GM23248 (cell line): ENCODE results near the gene KLHDC4. TPM values are rescaled to one million over a fixed set of nuclear protein-coding genes. Genes with fewer than 3 reads are reported as not detected.
A peak's percentile ranks its signal among the peaks of the same experiment; 100 is the strongest.
"Not testable (repeated sequence)": the region's sequence is repeated elsewhere in the genome, so short reads cannot be mapped to it uniquely, and the experiment has no call there.

ENCODE experiments used
- DNase-seq: peaks from one replicate; pipeline ENCODE4 v3.0.0-alpha.2; 2015
- H2AFZ ChIP-seq: fragments of 200-600 bp; sonication (generic); 2 replicates; pipeline ENCODE4 v1.6.1; 2016; ENCODE audit warnings: antibody characterized with exemption
- H3F3A ChIP-seq: fragments of 200-600 bp; sonication (generic); 2 replicates; pipeline ENCODE4 v1.6.1; 2016; ENCODE audit warnings: mild to moderate bottlenecking, antibody characterized with exemption, mixed run types; ENCODE audit not compliant: insufficient read depth
- H3K27ac ChIP-seq: fragments of 200-600 bp; sonication (generic); 2 replicates; pipeline ENCODE4 v1.5.1; 2016; ENCODE audit warnings: mild to moderate bottlenecking
- H3K27me3 ChIP-seq: fragments of 200-600 bp; sonication (generic); replicated peaks from 2 replicates; pipeline ENCODE4 v1.6.1; 2016; ENCODE audit warnings: mild to moderate bottlenecking; ENCODE audit not compliant: insufficient read depth
- H3K36me3 ChIP-seq: fragments of 200-600 bp; sonication (generic); 2 replicates; pipeline ENCODE4 v1.6.1; 2016; ENCODE audit warnings: low read depth, mild to moderate bottlenecking
- H3K4me1 ChIP-seq: fragments of 200-600 bp; sonication (generic); 2 replicates; pipeline ENCODE4 v1.6.1; 2016; ENCODE audit warnings: mild to moderate bottlenecking; ENCODE audit not compliant: insufficient read depth
- H3K4me2 ChIP-seq: fragments of 200-600 bp; sonication (generic); one replicate; pipeline ENCODE4 v1.6.1; 2016; ENCODE audit warnings: mild to moderate bottlenecking; ENCODE audit not compliant: unreplicated experiment
- H3K4me3 ChIP-seq: fragments of 200-600 bp; sonication (generic); 2 replicates; pipeline ENCODE4 v1.5.1; 2016; ENCODE audit warnings: mild to moderate bottlenecking
- H3K79me2 ChIP-seq: fragments of 200-600 bp; sonication (generic); 2 replicates; pipeline ENCODE4 v1.6.1; 2016; ENCODE audit warnings: mild to moderate bottlenecking; ENCODE audit not compliant: insufficient read depth
- H3K9ac ChIP-seq: fragments of 200-600 bp; sonication (generic); 2 replicates; pipeline ENCODE4 v1.6.1; 2016; ENCODE audit warnings: mild to moderate bottlenecking
- H3K9me2 ChIP-seq: fragments of 200-600 bp; sonication (generic); 2 replicates; pipeline ENCODE4 v1.6.1; 2016; ENCODE audit warnings: mixed run types, mild to moderate bottlenecking, moderate library complexity; ENCODE audit not compliant: insufficient read depth
- H3K9me3 ChIP-seq: fragments of 200-600 bp; sonication (generic); one replicate; pipeline ENCODE4 v1.6.1; 2017; ENCODE audit warnings: low read depth
- H4K20me1 ChIP-seq: fragments of 200-600 bp; sonication (generic); 2 replicates; pipeline ENCODE4 v1.6.0; 2016; ENCODE audit not compliant: insufficient read depth
- EZH2 ChIP-seq: fragments of 200-600 bp; sonication (generic); IDR thresholded peaks from 2 replicates; pipeline ENCODE4 v1.6.1; 2018; ENCODE audit warnings: antibody characterized with exemption, mild to moderate bottlenecking; ENCODE audit not compliant: insufficient read depth, poor library complexity, severe bottlenecking
- EZH2phosphoT487 ChIP-seq: fragments of 200-600 bp; sonication (generic); IDR thresholded peaks from 2 replicates; pipeline ENCODE4 v1.6.1; 2018; ENCODE audit warnings: antibody characterized with exemption, moderate library complexity, mild to moderate bottlenecking, low read depth; ENCODE audit not compliant: insufficient read depth
- WGBS, 2 experiments: methylation state at CpG; one replicate each; pipeline ENCODE4 v1.1.6; 2015 to 2017; ENCODE audit warnings: low lambda C conversion rate in 2 of 2, low coverage in 1 of 2; ENCODE audit errors: missing lambda C conversion rate in 2 of 2; 5-methylcytosine and 5-hydroxymethylcytosine counted together
- in situ Hi-C: fragments of 300-500 bp; cut with MboI; formaldehyde crosslinking; loops from 2 replicates; pipeline ENCODE4 v1.15.0; 2020
- polyA plus RNA-seq: library from polyadenylated mRNA; unstranded; fragments of >200 nt; fragmentation: Nextera tagmentation; extraction: Ambion mirVana; gene quantifications from 2 replicates; pipeline ENCODE4 v1.2.1, GENCODE V29; 2016
- total RNA-seq: library from RNA; depleted of rRNA; stranded (reverse); fragments of >200 nt; shearing (Covaris generic); gene quantifications from 2 replicates; pipeline ENCODE4 v1.2.3, GENCODE V29; 2014

The KLHDC4 gene
- total and polyA plus RNA-seq, 2 experiments from 2014 or later, result 8.8 to 9.4 TPM

DNA sequence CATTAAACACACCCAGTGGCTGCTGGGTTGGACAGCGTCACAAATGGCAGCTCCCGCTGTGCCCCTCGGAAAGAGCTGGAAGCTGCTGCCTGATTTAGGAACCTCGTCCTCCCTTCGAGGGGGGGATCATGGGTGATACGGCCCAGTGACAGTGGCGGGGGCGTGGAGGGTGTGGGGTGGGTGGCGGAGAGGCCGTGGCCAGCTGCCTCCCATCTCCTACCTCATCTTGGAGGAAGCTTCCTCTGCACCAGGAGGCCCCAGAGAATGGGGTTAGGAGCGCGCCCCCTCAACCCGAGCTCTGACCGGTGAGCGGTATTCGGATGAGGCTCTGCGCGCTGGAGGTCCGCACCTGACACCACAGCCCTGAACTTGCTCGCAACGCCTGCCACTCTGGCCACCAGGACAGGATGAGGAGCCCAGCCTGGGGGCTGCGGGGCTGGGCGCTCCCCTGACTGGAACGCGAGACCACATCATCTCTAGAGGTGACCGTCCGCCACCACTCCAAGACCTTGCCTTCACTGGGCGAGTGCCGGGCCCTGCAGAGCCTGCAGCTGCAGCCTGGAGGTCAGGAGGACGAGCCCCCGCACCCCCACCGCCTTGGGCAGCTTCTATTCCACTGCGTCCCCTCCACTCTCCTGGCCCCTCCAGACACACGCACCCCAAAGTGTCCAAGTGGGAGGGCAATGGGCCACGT, 80.9 kb downstream of the KLHDC4 start:
- H3K79me2 ChIP-seq, result no peaks in the 10 kb centered on the region
- no peak overlapping the region for H3K9ac ChIP-seq
- H3K4me1 ChIP-seq, result peaks cover 5% of the 10 kb centered on the region
- H3K27ac ChIP-seq, result no peak overlapping the region
- peaks cover 13% of the 10 kb centered on the region for H3K27me3 ChIP-seq
- DNase-seq, result no peak
- no peak for TF ChIP-seq EZH2
- TF ChIP-seq EZH2phosphoT487, result no peak
- H3F3A ChIP-seq, result no peaks in the 10 kb centered on the region
- no peaks in the 10 kb centered on the region for H3K9me3 ChIP-seq
- H3K36me3 ChIP-seq, result no peaks in the 10 kb centered on the region
- no peaks in the 10 kb centered on the region for H3K9me2 ChIP-seq
- H3K4me2 ChIP-seq, result no peak overlapping the region
- H3K4me3 ChIP-seq, result no peak overlapping the region
- H2AFZ ChIP-seq, result no peak overlapping the region
- in situ Hi-C loops, result no loop called here
- H4K20me1 ChIP-seq, result no peaks in the 10 kb centered on the region
- WGBS, 2 experiments, result 80 to 87% methylated on average over 18 to 35 of the region's 35 CpGs

DNA sequence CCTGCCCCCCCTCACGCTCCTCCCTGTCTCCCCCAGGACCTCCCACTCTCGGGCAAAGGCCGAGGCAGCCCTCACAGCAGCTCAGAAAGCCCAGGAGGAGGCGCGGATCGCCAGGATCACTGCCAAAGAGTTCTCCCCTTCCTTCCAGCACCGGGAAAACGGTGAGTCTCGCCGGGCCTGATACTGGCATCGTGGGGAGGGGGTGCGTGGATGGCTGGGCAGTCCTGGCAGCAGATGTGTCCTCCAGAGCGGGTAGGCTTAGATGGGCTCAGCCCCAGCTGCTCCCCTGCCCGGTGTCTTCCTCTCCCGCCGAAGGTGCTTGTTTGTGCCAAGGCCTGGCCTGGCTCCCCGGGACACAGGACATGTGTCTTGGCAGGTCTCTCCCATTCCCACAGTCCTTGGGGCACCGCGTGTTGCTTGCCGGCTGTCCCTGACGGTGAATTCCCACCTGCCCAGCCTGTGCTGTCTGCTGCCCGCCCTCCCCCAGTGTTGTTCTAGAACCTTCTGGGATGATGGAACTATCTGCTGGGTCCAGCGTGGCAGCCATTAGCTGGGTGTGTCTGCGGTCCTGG, 81.6 kb downstream of the KLHDC4 start:
- no peak overlapping the region for H3K9ac ChIP-seq
- no peak overlapping the region for H2AFZ ChIP-seq
- H3K4me2 ChIP-seq, result no peak overlapping the region
- no peaks in the 10 kb centered on the region for H4K20me1 ChIP-seq
- H3K27me3 ChIP-seq, result peaks cover 13% of the 10 kb centered on the region
- in situ Hi-C loops, result no loop called here
- 64 to 71% methylated on average over 23 of the region's 24 CpGs for WGBS, 2 experiments
- H3K4me3 ChIP-seq, result no peak overlapping the region
- no peak overlapping the region for H3K27ac ChIP-seq
- no peaks in the 10 kb centered on the region for H3K9me3 ChIP-seq
- H3K9me2 ChIP-seq, result no peaks in the 10 kb centered on the region
- H3K36me3 ChIP-seq, result no peaks in the 10 kb centered on the region
- H3K4me1 ChIP-seq, result peaks cover 5% of the 10 kb centered on the region
- no peak for TF ChIP-seq EZH2phosphoT487
- no peak for TF ChIP-seq EZH2
- no peaks in the 10 kb centered on the region for H3K79me2 ChIP-seq
- no peaks in the 10 kb centered on the region for H3F3A ChIP-seq
- DNase-seq, result no peak

DNA sequence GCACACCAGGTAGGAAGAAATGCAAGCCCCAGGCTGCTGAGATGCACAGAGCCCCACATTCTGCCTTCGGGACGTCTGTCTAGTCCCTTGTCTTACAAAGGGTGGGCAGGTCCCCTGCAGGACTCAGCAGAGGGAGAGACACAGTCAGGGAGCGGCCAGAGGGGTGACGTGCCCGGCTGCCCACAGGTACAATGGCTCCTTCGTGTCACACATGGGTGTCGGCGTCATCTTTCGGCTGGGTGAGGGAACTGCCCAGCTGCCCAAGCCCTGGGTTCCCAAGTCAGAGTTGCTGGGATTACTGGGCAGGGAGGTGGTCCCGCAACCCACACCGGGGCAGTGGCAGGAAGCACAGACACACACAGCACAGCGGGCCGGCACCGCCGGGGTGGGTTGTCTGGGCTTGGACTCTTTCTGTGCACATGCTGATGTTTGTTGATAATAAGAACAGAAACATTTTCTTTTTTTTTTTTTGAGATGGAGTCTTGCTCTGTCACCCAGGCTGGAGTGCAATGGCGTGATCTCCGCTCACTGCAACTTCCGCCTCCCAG, 82.9 kb downstream of the KLHDC4 start:
- Histone ChIP-seq H3K9me3 (no peaks in the 10 kb centered on the region), H3K4me2 (no peak overlapping the region), H4K20me1 (no peaks in the 10 kb centered on the region), H3K27me3 (peaks cover 13% of the 10 kb centered on the region), H3K4me1 (peaks cover 5% of the 10 kb centered on the region), H3F3A (no peaks in the 10 kb centered on the region), H3K36me3 (no peaks in the 10 kb centered on the region), H3K4me3 (no peak overlapping the region), H3K9ac (no peak overlapping the region), H3K9me2 (no peaks in the 10 kb centered on the region), H2AFZ (no peak overlapping the region), H3K79me2 (no peaks in the 10 kb centered on the region), H3K27ac (no peak overlapping the region)
- in situ Hi-C loops, result no loop called here
- TF ChIP-seq EZH2phosphoT487 (no peak), EZH2 (no peak)
- DNase-seq, result no peak
- 95 to 98% methylated on average over 16 to 18 of the region's 18 CpGs for WGBS, 2 experiments

DNA sequence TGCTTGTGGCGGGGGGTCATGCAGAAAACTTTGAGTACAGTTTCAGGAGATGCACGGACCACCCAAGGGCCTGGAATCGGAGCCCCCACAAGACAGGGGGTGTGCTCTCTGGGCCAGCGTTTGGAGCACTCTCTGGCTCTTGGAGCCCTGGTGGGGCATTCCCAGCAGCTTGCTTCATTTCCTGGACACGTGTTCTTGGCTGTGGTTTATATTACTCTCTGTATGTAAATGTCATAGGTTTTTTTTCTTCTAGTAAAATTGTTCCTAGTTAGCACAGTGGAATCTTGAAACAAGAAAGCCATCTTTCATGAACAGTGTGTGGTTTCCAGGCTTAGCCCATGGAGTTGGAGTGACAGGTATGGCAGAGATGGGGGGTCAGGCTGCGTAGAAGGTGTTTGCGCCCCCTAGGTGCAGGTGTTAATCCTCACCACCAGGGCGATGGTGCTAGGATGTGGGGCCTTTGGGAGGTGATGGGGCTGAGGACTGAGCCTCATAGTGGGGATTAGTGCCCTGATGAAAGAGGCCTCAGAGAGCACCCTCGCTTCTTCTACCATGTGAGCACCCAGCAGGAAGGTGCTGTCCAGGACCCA, 83.7 kb downstream of the KLHDC4 start:
- H3K4me2 ChIP-seq, result peak overlapping the region; percentile 44
- H3K4me1 ChIP-seq, result peaks cover 5% of the 10 kb centered on the region
- no peaks in the 10 kb centered on the region for H3F3A ChIP-seq
- no peaks in the 10 kb centered on the region for H3K9me3 ChIP-seq
- no peaks in the 10 kb centered on the region for H4K20me1 ChIP-seq
- DNase-seq, result peak; percentile 85
- in situ Hi-C loops, result no loop called here
- no peak overlapping the region for H3K27ac ChIP-seq
- 35 to 39% methylated on average over 9 of the region's 9 CpGs for WGBS, 2 experiments
- H3K79me2 ChIP-seq, result no peaks in the 10 kb centered on the region
- H3K9me2 ChIP-seq, result no peaks in the 10 kb centered on the region
- no peak for TF ChIP-seq EZH2phosphoT487
- TF ChIP-seq EZH2, result no peak
- H2AFZ ChIP-seq, result no peak overlapping the region
- no peaks in the 10 kb centered on the region for H3K36me3 ChIP-seq
- no peak overlapping the region for H3K4me3 ChIP-seq
- H3K27me3 ChIP-seq, result peaks cover 13% of the 10 kb centered on the region
- H3K9ac ChIP-seq, result no peak overlapping the region

DNA sequence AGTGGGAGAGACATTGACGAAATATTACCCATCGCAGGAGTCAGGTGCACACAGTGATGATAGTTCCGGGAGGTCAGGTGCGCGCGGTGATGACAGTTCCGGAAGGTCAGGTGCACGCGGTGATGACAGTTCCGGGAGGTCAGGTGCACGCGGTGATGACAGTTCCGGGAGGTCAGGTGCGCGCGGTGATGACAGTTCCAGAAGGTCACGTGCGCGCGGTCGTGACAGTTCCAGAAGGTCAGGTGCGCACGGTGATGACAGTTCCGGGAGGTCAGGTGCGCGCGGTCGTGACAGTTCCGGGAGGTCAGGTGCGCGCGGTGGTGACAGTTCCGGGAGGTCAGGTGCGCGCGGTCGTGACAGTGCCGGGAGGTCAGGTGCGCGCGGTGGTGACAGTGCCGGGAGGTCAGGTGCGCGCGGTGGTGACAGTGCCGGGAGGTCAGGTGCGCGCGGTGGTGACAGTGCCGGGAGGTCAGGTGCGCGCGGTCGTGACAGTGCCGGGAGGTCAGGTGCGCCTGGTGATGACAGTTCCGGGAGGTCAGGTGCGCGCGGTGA, 84.7 kb downstream of the KLHDC4 start:
- 93 to 96% methylated on average over 15 to 60 of the region's 60 CpGs for WGBS, 2 experiments
- H3K36me3 ChIP-seq, H3K27ac ChIP-seq, H2AFZ ChIP-seq, H3K27me3 ChIP-seq, H3K4me3 ChIP-seq, H3K4me2 ChIP-seq, H3K9me2 ChIP-seq, H4K20me1 ChIP-seq, DNase-seq, H3K79me2 ChIP-seq, in situ Hi-C loops, H3K9me3 ChIP-seq, H3F3A ChIP-seq, H3K9ac ChIP-seq, H3K4me1 ChIP-seq: not testable (repeated sequence)
